ENCODE results near the gene GNS. TPM values are rescaled to one million over a fixed set of nuclear protein-coding genes. Genes with fewer than 3 reads are reported as not detected.

Gene GNS
- 103 TPM for total RNA-seq

DNA sequence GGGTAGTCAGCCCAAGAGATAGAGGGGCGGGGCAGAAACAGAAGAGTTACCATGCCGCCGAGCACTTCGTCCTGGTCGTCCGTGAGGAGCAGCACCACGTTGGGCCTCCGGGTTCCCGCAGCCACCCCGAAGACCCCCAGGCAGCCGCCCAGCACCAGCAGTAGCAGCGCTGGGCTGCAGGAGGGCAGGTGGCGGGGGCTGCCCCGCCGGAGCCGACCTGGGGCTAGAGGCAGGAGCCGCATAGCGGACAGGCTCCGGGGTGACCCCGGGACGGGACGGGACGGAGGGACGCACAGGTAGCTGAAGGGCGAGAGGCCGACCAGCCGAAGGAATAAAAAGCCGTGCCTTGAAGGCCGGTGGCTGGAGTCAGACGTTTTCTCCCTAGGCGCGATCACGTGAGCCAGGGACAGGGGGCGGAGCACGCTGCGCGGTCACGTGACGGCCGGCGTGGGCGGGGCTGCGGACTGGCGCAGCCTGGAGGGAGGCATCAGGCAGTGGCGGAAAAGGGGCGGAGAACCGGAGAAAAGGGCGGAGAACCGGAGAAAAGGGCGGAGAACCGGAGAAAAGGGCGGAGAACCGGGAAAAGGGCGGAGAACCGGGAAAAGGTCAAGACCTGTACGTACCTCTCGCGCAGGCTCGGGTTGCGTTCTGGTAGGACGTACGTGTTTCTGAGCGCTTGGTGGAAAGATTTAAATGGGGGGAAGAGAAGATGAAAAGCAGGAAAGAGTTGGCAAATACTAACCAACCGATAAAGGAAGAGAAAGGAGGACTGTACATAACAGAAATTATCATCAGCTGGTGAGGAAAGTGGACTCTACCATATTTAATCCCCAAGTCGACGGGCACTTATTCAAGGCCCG lies at the start of gene GNS:
Gene GNS, minus strand, starts transcription at position 372 of the 860 bp plus-strand sequence. Its CDS starts 130 bp downstream, at position 242.
- DNase-seq, result peak; percentile 97

DNA sequence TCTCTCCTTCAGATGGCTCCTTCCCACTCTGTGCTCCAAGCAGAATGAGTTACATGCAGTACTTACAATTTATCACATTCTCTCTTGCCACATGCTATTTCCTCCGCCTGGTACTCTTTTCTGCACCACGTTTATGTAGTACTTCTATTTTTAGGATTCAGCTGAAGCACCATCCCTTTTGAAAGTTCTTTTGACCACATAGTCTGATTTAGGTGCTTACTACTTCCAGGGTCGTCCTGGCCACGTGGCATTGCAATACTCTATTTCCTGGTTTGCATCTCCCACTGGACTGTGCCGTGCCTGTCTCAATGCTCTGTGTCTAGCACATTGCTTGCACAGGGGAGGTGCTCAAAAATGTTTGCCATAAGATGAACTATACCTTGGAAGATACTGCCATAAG lies 48.9 kb upstream of the GNS start:
- no peak for DNase-seq

DNA sequence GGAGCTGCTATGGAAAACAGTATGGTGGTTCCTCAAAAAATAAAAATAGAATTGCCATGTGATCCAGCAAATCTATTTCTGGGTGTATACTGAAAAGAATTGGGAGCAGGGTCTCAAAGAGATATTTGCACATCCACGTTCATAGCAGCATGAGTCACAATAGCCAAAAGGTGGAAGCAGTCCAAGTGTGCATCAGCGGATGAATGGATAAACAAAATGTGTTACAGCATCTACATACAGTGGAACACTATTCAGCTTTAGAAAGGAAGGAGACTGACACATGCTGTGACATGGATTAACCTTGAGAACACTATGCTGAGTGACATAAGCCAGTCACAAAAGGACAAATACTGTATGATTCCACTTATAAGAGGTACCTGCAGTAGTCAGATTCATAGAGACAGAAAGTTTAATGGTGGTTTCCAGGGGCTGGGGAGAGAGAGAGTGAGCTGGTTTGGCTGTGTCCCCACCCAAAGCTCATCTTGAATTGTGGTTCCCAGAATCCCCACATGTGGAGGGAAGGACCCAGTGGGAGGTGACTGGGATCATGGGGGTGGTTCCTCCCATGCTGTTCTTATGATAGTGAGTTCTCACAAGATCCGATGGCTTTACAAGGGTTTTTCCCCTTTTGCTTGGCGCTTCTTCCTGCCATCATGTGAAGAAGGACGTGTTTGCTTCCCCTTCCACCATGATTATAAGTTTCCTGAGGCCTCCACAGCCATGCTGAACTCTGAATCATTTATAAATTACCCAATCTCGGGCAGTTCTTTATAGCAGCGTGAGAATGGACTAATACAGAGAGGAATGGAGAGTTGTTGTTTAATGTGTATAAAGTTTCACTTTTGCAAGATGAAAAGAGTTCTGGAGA lies 47.6 kb upstream of the GNS start:
- DNase-seq, result peak; percentile 34

DNA sequence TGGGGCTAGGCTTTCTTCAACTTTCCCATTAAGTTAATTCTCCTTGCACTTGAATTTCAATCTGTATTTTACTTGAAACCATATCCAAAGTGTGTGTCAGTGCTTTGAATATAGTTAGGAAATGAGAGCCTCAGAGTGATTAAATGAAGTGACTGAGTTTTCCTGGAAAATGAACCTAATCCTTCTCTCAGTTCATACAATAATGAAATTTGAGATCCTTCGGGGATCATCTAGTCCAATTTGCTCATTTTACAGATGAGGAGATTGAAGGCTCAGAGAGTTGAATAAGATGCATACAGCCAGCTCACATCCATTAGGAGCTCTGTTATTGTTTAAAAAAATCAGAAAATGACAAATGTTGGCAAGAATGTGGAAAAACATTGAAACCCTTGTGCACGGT lies 47.0 kb upstream of the GNS start:
- DNase-seq, result peak; percentile 24

DNA sequence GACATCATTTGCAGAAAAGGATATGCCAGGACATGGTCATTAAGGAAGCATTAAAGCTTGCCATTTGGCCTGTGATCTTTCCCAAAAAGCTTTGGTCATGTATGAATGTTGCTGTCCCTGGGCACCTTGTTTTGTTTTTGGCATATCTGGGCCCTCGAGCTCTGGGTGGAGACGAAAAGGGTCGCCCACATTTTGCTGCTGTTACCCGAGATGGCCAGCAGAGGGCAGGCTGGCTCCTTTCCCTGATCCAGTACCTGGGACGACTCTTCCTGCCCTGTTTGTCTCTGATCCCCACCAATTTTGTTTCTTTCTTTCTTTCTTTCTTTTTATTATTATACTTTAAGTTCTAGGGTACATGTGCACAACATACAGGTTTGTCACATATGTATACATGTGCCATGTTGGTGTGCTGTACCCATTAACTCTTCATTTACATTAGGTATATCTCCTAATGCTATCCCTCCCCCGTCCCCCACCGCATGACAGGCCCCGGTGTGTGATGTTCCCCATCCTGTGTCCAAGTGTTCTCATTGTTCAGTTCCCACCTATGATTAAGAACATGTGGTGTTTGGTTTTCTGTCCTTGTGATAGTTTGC lies 43.1 kb upstream of the GNS start:
- DNase-seq, result peak; percentile 50

DNA sequence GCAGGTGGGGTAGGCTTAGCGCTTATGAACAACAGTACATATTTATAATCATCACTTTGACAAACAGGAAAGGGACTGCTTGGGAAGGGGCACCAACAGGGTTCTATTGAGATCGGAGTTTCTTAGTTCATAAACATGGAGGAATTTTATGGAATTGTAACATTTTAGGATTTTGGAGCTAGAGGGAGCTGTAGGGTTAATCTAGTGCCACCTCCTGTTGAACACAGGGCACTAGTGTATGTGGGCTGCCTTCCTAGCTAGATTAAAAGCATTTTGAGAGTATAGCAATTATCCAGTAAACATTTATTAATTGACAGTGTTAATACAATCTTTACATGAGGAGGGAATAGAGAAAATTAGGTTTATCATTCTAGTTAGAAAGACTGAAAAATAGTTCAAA lies 42.2 kb upstream of the GNS start:
- no peak for DNase-seq

DNA sequence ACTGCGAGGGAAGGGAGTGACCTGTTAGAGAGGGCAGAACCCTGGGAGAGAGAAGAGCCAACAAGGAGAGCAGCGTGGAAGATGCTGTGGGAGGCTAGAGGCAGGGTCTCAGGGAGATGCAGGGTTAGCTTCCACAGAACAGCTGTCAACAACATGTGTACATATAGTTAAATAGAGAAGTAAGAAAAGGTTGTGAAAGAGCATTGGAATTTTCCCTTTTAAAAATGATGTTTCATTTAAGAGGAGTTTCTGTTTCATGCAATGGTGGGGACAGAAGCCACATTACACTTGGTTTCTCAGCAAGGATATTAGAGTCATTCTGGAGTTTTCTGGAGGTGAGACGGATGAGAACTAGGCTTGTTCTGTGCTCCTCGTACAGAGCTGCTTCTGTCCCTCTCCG lies 41.4 kb upstream of the GNS start:
- no peak for DNase-seq

DNA sequence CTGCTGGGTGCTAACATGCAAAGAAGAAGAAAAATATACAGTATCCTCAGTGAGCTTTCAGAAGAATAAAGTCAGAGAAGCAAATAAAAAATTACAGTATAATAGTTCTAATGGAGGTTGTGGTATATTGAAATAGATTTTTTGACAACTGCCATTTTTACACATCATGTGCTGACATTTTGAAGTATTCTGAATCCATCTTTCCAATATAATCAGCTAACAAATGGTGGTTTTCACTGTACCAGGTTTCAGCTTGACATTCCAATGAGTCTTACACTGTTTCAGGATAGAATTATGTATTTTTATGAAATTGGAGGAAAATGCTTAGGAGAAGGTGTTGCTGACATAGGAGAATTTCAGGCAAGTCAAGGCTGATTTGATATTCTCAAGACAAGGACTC lies 39.0 kb upstream of the GNS start:
- no peak for DNase-seq

DNA sequence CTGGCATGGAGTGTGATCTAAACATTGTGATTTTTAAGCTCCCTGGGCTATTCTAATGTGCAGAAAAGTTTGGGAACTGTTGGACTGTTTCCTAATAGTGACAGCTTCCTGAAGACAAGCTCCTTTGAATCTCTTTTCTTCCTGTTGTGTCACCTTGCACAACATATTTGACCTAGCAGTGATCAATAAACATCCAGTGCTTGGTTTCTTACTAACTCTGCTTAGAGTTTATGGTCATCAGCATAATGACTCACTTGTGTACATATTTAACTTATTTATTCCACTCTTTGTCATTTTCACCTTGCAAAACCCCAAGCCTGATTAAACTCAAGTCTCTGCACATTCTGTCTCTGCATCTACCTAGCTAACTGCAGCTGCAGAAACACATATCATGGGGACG lies 38.0 kb upstream of the GNS start:
- no peak for DNase-seq

DNA sequence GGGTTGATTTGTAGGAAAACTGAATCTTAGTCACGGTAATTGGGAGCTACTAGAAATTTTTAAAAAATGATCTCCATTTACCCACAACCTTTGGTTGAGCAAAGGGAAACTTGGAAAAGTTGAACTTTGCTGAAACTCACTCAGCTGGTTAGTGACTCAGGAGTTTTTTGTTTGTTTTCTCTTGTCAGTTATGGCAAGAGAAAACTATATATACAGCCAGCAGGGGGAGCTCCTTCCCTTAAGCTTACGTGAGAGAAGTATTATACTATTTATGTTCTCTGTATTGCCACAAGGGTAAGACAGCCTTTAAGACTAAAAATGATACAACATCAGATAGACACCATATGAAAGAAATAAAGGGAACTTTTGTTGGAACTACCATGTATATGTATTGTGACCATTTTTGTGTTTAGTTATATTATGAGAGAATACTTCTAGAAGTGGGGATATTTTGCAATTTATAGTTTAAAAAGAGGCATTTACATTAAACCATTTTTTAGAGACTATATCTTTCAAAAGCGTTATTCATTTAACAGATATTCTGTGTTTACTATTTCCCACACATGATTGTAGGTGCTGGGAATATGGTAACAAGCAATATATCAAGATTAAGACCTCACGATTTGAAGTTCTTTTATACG lies 37.1 kb upstream of the GNS start:
- DNase-seq, result peak; percentile 91

DNA sequence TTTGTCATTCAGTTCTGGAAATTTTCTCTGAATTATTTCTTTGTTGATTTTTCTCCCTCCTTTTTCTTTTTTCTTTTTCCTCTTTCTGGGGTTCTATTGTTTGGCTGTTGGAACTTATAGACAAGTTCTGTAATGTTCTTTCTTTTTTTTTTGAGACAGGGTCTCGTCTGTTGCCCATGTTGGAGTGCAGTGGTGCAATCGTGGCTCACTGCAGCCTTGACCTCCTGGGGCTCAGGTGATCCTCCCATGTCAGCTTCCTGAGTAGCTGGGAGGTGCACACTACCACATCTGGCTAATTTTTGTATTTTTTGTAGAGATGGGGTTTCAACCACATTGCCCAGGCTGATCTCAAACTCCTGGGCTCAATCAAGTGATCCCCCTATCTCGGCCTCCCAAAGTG lies 35.1 kb upstream of the GNS start:
- DNase-seq, result no peak

DNA sequence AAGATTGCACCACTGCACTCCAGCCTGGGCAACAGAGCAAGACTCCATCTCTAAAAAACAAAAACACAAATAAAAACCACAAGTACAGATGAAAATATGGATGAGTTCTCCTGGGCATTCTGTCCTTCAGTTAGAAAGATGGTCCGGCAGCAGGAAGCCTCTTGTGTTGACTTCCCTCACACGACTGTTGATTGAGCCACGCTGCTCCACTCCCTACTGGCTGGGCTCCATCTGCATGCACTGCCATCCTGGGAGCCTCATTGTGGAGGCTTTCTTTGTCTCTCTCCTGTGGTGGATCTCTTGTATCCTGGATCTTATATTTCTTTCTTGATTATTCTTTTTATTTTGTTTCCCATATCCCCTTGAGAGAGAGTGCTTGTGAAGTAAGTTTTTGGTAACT lies 34.4 kb upstream of the GNS start:
- DNase-seq, result no peak

DNA sequence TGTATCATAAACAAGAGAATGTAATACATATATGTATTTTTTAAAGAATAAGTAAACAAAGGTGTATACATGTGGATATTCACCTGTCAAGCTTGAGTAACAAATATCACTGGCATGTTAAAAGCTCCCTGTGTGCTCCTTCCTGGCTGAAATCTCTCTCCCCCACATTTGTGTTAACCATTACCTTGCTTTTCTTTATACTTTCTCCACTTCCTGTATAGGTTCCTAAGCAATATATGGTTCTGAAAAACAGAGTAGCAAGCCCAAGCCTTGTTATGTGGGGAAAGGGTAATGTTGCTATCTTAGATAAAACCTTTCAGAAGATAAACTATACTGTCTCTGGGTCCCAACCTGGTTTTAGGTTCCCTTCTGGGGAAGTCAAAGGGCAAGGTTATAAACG lies 32.9 kb upstream of the GNS start:
- DNase-seq, result no peak

DNA sequence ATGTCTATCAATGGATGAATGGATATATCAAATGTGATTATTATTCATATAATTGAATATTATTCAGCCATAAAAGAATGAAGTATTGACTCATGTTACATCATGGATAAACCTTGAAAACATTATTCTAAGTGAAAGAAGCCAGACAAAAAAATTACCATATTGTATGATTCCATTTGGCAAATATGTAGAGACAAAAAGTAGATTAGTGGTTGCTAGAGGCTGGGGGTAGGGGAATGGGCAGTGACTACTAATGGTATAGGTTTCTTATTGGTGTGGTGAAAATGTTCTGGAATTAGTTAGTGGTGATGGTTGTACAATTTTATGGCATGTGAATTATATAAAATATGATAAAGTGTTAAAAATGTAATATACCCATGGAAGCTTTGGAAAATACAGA lies 31.8 kb upstream of the GNS start:
- no peak for DNase-seq

DNA sequence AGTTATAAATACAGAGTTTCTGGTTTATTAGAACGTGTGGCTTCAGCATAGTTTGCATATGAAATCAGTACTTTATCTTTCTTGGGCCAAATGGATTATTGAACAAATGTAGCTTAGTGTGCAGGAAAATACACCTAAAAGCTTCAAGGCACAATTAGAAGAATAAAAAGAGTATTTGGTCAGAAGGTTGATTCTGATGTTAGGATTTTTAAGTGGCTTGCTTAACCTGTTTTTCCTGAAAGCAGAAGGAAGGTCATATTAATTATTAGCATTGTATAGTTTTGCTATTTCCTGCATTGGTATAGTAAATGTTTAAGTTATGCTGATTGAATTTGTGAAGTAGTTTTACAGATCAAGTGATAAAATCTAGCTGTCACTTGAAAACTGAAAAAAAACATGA lies 31.0 kb upstream of the GNS start:
- DNase-seq, result no peak

DNA sequence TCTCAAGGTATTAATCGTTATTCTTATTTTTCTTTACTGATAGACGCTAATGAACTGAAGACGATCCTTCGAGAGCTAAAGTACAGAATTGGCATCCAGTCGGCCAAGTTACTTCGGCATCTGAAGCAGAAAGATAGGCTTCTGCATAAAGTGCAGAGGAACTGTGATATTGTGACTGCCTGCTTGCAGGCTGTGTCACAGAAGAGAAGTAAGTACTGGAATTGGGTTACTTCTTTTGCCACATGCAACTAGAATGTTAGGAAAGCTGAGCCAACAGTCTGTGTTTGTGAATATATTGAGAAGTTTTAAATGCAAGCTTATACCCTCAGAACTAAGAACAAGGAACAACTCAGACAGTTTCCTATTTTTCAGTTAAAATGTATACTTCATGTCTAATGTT lies 26.6 kb upstream of the GNS start:
- DNase-seq, result no peak

DNA sequence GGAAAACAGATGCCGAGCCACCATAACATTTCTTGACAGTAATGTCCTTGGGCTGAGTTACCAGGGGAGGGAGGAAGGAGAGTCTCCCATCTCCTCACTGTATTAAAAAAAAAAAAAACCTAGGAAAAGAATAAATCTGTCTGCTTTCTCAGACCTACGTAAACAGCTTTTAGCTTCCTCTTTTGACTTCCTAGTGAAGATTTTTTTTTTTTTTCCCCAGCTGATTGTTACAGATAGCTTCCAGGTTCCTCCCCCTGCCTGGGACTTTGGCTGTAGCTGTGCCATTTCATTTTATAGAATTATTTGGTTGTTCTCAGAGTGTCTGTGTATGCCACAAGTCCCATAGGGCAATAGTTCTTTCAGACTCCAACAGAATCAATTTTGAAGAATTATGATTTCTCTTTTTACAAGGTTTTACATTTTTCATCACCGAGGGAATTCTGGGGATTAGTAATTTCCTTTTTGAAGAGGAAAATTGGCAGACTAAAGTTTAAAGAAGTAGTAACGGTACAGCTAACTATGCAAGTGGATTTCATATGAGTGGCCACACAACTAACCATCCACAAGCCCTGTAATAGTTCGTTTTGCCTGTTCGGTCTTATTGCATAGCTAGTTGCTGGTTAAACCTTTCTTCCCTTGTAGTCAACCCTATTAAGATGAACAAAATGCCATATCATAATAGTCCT lies 23.1 kb upstream of the GNS start:
- DNase-seq, result no peak

DNA sequence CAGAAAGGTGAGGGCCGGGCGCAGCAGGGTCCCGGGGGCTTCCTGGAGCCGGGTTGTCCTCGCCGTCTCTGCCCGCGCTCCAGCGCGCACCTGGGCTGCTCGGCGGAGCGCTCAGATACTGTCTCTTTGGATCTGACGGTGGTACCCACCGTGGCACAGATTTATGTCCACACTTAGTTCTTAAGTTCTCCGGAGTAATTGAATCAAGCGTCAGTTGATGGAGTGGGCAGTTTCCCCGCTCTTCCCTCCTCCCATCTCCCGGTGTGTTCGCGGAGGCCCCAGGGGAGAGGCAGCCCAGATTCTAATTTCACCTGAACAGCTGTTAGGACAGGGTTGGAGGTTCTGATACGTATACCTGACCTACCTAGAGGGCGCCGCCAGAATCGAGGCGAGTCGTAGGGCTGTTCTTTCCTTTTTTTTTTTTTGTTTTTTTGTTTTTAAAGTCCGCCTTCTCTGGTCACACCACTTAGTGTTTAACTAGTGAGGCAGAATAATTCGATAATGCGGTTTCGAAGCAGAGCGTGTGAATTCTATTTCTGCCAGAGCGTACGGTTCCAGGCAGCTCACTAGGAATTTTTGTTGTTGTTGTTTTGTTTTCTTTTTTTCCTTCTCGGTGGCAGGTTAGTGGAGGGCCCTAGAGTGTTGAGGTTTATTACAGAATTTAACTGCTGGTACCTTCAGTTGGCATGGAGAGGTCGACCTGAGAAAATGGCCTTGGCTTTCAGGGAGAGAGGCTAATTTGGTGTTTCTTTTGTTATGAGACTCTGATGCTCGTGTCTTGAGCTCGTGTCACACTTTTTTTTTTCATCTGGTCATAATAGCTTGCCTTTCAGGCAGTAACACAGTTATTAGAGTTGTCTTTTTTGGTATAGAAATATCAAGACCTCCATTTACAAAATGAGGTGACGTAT lies 22.3 kb upstream of the GNS start:
- peak; percentile 14 for DNase-seq

DNA sequence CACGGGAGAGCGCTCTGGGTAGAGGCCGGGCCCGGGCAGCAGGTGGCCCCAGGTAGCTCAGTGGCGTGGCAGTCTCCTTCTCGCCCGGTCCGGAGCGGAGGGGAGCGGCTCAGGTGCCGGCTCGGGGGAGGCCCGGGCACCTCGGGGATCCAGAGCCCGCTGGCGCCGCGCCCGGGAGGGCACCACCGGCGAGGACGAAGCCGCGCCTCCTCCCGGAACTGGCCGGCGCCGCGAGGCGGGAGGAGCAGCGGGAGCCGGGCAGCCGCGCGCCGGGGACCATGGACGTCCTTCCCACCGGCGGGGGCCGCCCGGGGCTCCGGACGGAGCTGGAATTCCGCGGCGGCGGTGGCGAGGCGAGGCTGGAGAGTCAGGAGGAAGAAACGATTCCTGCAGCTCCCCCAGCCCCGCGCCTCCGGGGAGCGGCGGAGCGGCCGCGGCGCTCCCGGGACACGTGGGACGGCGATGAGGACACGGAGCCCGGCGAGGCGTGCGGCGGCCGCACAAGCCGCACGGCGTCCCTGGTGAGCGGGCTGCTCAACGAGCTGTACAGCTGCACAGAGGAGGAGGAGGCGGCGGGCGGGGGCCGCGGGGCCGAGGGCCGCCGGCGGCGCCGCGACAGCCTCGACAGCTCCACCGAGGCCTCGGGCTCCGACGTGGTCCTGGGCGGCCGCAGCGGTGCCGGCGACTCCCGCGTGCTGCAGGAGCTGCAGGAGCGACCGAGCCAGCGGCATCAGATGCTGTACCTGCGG lies 21.5 kb upstream of the GNS start:
- peak; percentile 34 for DNase-seq

DNA sequence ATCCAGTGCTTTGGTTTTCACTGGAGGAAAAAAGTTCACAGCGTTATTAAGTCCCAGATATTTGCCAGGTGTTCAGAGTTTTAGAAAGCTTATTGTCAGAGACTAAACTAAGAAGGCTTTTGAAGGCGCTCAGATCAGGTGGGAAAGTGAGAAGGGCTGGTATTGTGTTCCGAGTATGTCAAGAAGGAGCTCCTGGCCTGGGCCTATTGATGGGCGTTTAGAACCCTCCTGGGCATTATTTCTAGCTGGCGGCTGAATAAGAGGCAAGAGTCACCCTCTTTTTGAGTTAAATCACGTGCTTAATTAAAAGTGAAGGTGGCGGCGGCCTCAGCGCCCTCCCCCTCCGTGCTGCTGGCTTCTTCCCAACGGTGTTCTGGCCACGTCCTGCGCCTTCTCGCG lies 20.9 kb upstream of the GNS start:
- DNase-seq, result no peak

Data from tongue (tissue), 2 donors.